Measurements from ENCODE around the gene LMO2.

The LMO2 gene

DNA sequence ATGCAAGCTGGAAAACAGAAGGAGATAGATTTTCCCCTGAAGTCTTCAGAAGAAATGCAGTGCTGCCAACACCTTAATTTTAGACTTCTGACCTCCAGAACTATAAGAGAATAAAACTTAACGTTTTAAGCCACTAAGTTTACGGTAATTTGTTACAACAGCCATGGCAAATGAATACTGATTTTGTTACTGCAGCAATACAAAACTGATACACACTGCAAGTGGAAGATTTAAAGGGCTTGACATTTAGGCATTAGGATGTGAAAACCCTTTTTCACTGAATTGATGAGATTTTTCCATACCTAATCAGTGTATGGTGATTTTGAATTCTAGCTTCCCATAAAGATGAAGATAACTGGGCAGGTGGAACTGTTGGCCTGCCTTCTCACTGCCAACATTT, 22.1 kb upstream of the LMO2 start:
- no peak for DNase-seq (ENCODE audit: low read depth)

DNA sequence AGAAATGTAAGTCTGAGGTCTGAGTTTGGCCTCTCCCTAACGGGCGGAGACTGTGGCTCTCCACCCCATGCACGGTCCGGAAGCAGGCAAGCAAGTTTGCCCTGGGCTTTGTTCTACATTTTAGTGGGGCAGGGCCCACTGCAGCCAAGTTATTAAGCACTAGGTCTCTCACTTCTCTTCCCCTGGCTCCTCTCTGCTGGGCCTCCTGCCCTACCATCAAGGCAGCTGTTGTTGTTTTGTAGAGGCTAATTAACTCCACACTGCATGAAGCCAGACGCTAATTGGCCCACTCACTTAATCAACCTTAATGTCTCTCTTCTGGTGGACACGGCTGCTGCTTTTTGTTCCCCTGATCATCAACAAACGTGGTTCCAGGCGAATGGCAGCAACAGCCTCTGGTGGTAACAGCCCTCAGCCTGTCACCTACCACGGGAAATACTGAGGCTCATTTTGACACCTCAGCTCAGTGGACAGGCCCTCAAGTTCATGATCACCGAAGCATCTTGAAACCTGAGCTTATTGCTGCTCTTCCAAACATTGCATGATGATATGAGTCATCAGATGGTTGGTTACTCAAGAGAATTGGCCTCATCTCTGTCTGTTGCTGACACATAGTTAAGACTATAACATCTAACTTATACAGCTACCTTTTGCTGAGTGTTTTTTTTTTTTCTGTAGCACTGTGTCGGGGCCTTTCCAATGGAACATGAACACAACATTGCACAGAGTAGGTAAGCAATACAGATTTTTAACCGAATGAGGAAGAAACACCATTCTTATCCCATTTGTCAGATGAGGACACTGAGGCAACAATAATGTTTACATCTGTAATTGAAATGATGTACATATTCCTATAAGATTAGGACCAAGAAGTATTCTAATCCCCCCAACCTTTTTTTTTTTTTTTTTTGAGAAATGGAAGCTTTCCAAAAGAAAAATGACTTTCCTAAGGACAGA, 20.8 kb upstream of the LMO2 start:
- DNase-seq (ENCODE audit: low read depth) = no peak

DNA sequence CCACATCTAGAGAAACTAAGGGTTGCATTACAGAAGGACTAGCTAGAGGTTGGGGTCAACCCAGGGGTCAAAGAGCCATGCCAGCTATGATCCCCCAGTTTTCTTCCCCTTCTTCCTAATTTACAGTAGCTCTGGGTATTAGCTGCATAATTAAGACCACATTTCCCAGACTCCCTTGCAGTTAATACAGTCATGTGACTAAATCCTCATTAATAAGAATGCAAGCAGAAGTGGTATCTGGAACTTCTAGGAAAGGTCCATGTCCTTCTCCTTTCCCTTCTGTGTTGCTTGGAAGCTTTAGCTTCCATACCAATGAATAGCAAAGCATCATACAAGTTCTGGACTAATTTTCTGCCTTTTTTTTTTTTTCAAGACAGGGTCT, 19.1 kb upstream of the LMO2 start:
- no peak for DNase-seq (ENCODE audit: low read depth)

DNA sequence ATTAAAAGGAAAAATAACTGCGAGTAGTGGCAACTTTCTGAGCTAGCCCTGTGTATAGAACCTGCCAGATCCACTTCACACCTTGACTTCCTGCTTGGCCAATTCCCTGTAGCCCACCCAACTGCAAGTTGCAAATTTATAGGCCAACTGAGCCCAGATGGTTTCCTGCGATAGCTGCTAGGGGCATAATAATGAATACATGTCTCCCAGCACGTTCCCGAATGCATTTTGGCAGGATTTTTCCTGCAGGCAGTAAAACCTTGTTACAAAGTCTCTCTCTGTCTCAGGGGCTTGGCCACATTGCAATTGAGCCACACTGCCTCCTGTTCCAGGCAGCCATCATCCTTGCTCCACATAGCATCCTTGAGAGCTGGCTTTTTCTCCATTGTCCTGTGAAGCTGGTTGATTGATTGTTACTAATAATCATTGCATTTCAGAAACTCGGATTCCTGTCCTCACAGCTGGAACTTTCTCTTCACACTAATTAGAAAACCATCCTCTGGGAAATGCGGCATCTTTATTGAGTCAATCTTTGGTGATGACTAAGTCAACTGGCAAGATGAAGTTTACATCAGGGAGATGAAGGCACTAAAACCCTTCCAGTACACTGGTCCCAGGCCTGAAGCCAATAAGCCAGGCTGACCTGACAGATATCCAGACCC, 18.6 kb upstream of the LMO2 start:
- no peak for DNase-seq (ENCODE audit: low read depth)

DNA sequence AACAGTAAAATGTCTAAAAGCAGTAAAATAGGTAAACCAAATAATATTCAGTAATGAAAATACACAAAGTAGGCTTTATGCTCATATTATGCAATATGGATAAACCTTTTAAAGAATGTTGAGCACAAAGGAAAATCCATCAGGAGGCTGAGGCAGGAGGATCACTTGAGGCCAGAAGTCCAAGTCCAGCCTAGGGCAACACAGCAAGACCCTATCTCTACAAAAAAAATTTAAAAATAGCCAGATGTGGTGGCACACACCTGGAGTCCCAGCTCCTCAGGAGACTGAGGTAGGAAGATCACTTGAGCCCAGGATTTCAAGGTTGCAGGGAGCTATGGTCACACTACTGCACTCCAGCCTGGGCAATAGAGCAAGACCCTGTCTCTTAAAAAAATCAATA, 17.7 kb upstream of the LMO2 start:
- no peak for DNase-seq (ENCODE audit: low read depth)

DNA sequence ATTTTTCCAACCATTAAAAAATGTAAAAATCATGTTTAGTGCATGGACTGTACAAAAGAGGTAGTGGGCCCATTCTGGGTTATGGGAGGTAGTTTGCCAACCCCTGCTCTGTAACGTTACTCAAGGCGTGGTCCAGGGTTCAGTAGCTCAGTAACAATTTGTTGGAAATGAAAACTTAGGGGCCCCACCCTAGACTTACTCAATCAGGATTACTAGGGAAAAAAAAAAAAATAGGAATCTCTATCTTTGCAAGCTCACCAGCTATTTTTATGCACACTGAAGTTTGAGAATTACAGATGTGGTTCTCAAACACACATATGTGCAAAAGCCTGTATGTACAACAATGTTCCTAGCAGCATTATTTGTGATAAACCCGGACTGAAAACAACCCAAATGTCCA, 17.3 kb upstream of the LMO2 start:
- DNase-seq (ENCODE audit: low read depth) = no peak

DNA sequence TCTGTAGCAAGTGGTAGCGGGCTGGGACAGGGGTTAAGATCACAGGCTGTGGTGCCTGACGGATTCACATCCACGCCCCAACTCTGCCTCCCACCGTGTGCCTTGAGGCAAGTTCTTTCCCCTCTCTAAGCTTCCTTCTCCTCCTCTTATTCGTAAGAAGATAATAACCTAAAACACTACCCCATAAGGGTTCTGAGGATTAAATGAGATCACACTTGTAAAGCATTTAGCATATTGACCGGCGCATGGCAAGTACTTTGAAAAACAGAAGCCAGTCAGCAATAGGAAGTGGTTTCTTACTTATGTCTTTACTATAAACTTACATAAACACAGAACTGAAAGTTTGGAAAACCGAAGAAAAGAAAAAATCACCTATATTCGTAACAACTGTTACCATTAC, 15.5 kb upstream of the LMO2 start:
- DNase-seq (ENCODE audit: low read depth) = no peak

- DNase-seq (ENCODE audit: low read depth) = no peak
Observed at GRCh38 chr11:33906484-33907186, 14.8 kb upstream of the LMO2 start.

DNA sequence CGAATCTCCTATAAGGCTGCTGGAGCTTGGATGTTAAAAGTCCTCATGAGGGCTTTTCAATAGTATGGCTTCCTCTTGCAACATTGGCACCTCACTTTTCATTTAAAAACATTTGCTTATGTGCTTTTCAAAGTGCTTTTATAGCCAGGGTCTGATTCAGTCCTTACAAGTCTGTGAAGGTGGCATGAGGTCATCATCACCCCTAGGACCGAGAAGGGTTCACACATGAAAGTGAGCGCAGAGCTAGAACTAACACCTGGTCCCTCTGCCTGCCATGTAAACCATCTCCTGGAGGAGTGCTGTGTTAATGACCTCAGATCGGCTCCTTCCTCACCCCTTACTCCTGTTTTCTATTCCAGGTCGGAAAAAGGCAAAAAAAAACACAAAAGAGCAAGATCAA, 12.2 kb upstream of the LMO2 start:
- DNase-seq (ENCODE audit: low read depth) = no peak

DNA sequence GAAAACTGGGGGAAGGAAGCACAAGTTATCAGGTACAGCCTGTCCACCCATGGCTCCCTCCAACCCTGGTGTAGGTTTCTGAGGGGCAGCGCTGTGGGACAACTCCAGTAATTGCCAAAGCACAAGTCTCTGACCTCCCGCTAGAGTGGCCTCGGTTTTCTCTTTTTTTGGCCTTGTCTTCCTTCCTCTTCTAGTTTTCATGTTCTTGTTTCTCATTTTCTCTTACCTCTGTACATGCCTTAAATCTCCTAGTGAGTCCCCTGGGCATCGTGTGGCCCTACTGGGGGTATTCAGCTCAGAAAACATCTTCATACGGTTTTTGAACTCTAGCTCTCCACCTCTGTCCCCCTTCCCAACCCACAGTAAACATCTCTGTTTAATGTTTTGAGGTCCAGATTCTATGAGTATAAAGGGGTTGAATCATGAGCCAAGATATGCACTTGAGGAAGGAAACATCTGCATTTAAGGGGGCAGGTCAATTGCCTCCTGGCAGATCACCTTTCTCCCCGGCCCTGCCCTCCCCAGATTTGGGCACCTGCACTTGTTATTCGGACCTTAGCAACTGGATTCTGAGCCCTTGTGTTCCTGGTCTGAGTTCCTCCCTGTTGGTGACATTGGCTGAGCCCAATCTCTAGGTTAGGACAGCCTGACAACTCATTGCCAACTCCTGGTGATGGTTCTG, 8.4 kb upstream of the LMO2 start:
- no peak for DNase-seq (ENCODE audit: low read depth)

DNA sequence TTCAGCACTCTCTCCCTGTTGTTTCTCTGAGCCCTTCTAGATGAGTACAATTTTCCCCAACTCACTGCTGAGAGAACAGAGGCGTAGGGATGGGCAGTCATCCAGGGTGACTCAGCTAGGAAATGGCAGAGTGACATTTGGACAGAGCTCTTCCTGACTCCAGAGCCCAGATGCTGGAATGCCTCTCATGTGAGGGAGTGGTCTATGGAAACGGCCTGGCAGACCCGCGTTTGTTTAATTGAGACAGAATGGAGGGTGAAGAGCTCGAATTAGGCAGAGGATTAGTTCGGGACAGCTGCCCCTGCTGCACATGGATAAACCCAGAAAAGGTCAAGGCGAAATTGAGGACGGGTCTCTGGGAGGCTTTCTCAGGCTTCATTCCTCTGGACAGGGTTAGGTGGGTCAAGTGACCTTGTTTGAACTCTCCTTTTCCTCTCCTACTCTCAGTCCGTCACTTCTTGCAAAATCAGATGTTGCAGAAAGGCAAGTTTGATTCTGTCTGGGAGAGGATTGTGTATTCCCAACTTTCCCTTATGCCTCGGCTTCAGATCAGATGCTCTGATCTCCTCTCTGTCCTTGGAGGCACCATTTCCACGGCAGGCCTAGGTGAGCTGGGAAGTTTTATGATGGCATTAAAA, 7.6 kb upstream of the LMO2 start:
- no peak for DNase-seq (ENCODE audit: low read depth)

DNA sequence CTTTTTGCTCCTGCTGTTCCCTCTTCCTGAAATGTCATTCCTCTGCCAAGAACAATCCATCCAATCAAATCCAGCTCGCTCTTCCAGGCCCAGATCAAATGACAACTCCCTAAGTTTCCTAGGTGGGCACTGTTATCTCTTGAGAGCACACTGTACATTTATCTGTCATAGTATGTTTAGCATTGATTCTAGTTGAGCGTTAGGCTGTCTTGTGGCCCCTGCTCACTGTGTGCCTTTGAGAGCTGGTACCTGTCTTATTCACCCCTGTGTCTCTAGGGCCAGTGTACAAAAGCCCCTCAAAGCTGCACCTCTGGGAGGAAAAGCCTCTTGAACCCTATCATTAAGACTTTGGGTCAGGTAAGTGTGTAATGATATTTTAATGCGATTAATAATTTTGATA, 7.1 kb upstream of the LMO2 start:
- DNase-seq (ENCODE audit: low read depth) = no peak

GRCh38 chr11:33897761-33898375, 6.0 kb upstream of the LMO2 start:
- no peak for DNase-seq (ENCODE audit: low read depth)

GRCh38 chr11:33896911-33897310, 5.0 kb upstream of the LMO2 start:
- no peak for DNase-seq (ENCODE audit: low read depth)

- no peak for DNase-seq (ENCODE audit: low read depth)
Observed at GRCh38 chr11:33895752-33896137, 3.9 kb upstream of the LMO2 start.

- DNase-seq (ENCODE audit: low read depth) = no peak
Observed at GRCh38 chr11:33894398-33894746, 2.5 kb upstream of the LMO2 start.

DNA sequence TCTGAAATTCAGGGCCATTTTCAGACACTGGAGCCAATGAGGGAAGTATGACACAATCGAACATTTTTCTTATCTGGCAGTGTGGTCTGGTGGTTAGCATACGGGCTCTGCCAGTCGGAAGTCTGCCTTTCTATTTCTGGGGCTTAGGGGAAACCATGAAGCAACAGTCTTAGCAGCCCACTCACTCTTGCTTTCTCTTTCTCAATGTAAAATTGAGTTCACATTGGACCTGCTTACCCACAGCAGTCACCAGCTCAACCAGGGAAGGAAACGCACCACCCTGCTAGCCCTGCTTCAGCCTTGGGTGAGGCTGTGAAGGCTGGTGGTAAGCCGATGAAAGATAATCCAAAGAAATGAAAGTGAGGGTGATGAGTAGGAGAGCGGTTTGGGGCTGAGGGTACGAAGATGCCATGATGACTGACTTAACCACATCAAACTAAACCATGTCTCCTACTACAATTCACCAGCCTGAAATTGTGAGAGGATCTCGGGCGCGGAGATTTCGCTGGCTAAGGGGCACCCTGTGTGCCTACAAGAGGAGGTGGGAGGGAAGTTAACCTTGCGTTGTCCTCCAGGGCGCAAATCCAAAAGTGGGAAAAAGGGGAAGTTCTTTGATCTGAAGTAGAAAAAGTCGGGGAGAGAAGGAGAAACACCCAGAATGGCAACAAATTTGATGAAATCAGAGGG, 2.0 kb upstream of the LMO2 start:
- DNase-seq (ENCODE audit: low read depth) = peak; percentile 49

- DNase-seq (ENCODE audit: low read depth) = no peak
Observed at GRCh38 chr11:33892906-33893594, 1.2 kb upstream of the LMO2 start.

DNA sequence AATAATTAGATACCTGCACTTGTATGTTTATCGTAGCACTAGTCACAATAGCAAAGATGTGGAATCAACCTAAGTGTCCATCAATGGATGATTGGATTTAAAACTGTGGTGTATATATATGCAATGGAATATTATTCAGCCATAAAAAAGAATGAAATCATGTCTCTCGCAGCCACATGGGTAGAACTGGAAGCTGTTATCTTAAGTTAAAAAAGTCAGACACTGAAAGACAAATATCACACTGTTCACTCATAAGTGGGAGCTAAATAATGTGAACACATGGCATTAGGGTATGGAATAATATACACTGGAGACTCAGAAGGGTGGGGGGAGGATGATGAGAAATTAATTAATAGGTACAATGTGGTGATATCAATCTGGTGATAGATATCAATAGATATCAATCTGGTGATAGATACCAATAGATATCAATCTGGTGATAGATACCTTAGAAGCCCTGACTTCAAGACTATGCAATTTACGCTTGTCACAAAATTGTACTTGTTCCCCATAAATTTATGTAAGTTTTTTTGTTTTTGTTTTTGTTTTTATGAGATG, 2.0 kb downstream of the LMO2 start:
- no peak for DNase-seq (ENCODE audit: low read depth)

DNA sequence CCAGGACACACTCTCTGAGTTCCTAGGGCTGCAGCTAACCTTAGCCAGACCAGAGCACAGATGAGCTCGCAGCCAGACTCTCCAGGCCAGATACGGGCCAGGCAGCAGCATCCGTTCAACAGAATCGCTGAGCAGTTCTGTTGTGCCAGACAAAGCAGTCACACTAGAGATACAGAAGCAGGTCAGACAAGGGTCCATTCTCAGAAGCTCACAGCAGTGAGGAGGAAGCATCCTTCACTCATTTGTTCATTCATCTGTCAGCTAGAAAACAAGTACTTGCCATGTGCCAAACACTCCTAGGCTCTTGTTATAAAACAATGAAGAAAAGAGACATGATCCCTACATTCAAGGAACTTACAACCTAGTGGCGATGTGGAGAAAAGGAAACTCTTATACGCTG, 2.6 kb downstream of the LMO2 start:
- DNase-seq (ENCODE audit: low read depth) = no peak
